Epithelial cell of proximal tubule (primary cell): Measurements from ENCODE around the gene SLC7A14. TPM values are rescaled to one million over a fixed set of nuclear protein-coding genes. Genes with fewer than 3 reads are reported as not detected.

Experiments used
- DNase-seq: peaks from one replicate; pipeline ENCODE4 v3.0.0-alpha.2; 2011; ENCODE audit warnings: low read depth
- H3K4me3 ChIP-seq: 2 replicates; pipeline ENCODE4 v1.5.1; 2011; ENCODE audit warnings: low read depth, mild to moderate bottlenecking, low read length
- total RNA-seq: library from RNA; depleted of rRNA; stranded (reverse); fragments of >200 nt; gene quantifications from 2 replicates; pipeline ENCODE4 v1.2.3, GENCODE V29; 2015
- TF ChIP-seq, protein P1 (sequence below): conservative IDR thresholded peaks from 2 replicates; pipeline ENCODE4 v1.5.1; 2012; ENCODE audit warnings: low read depth, mild to moderate bottlenecking, low read length

The SLC7A14 gene
- total RNA-seq, 1 donor from 2014 or later = 0.12 TPM

GRCh38 chr3:170469151-170470062 lies 116.5 kb downstream of the SLC7A14 start:
- TF ChIP-seq, protein P1, sequence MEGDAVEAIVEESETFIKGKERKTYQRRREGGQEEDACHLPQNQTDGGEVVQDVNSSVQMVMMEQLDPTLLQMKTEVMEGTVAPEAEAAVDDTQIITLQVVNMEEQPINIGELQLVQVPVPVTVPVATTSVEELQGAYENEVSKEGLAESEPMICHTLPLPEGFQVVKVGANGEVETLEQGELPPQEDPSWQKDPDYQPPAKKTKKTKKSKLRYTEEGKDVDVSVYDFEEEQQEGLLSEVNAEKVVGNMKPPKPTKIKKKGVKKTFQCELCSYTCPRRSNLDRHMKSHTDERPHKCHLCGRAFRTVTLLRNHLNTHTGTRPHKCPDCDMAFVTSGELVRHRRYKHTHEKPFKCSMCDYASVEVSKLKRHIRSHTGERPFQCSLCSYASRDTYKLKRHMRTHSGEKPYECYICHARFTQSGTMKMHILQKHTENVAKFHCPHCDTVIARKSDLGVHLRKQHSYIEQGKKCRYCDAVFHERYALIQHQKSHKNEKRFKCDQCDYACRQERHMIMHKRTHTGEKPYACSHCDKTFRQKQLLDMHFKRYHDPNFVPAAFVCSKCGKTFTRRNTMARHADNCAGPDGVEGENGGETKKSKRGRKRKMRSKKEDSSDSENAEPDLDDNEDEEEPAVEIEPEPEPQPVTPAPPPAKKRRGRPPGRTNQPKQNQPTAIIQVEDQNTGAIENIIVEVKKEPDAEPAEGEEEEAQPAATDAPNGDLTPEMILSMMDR = no peak
- DNase-seq = no peak
- H3K4me3 ChIP-seq = no peak overlapping the region

DNA sequence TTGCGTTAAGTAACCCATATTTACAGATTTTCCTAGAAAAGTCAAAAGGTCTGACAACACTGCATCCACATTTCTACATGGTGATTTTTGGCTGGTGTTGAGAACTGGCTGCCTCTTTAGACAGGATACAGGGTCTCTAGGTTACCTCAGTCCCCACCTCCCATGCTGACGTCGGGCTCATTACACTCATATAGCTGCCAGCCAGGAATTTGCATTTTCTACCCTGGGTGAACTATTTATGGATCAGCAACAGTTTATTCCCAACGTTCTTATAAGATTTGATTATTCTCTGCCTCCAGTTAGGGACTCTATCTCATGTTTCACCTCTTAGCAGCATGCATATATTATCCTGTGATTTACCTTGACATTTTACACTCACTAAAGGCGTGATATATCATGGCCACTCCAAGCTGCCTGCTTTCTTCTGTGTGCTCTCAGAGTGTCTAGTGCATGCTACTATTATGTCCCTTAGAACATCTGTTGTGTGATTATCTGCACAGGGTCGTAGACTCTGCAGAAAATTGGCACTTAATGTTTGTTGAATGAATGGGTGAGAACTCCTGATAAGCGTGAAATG lies 118.2 kb downstream of the SLC7A14 start:
- no peak for DNase-seq
- H3K4me3 ChIP-seq = no peak overlapping the region
- TF ChIP-seq, protein P1 = no peak

- TF ChIP-seq, protein P1 = no peak
- H3K4me3 ChIP-seq = no peak overlapping the region
- DNase-seq = no peak
Measured at GRCh38 chr3:170467007-170467406, 118.9 kb downstream of the SLC7A14 start.

DNA sequence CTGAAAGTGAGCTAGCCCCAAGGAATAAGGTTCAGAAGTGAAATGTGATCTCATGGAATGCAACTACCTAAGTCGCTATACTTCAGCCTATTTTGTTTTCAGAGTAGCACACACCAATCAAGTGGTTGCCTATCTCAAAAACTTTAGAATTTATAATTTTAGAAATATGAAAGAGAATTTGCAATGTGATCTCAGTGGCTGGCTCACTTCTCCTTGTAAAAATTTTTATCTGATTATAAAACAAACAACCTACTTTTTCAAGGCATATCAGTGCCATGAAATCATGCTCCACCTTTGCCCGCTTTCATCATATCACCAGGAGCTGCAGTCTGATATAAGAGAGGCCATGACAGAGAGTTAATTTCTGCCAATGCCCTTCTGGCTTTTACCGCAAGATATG lies 119.9 kb downstream of the SLC7A14 start:
- TF ChIP-seq, protein P1 = no peak
- no peak for DNase-seq

GRCh38 chr3:170463011-170463410 lies 122.9 kb downstream of the SLC7A14 start:
- DNase-seq = no peak
- H3K4me3 ChIP-seq = no peak overlapping the region
- TF ChIP-seq, protein P1 = no peak

More for the DNA sequence above, 119.9 kb downstream of the SLC7A14 start:
- H3K4me3 ChIP-seq = no peak overlapping the region

DNA sequence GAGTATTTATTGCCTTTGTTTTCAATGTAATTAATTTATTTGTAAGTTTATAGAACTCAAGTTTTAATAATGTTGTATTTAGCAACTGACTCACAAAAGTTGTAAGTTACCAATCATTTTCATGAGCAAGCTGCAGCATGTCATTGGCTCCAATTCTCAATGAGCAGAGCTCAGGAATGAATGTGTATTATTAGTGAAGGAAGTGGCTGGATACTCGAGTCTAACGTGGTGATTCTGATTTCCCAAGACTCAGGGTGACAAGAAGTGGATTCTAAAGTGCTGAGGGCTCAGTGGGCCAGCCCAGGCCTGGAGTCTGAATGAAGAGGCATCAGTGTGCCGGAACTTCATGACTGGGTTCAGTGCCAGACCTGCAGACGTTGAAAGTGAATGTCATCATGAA lies 127.6 kb downstream of the SLC7A14 start:
- no peak for DNase-seq
- H3K4me3 ChIP-seq = no peak overlapping the region
- TF ChIP-seq, protein P1 = no peak
